BJ (cell line): ENCODE results near the gene RTN3. TPM values are rescaled to one million over a fixed set of nuclear protein-coding genes. Genes with fewer than 3 reads are reported as not detected.

Source experiments
- CTCF ChIA-PET: fragments of 350-600 bp; formaldehyde crosslinking; extraction: SDS; loops from one replicate; lab custom pipeline; 2021; ENCODE audit warnings: antibody characterized with exemption, inconsistent platforms; lab: Yijun Ruan, JAX
- POLR2A ChIA-PET: fragments of 300-600 bp; sonication (Branson Sonifier 250); formaldehyde crosslinking; extraction: SDS; loops from one replicate; lab custom pipeline; 2021; ENCODE audit warnings: antibody characterized with exemption; lab: Charles Lee
- DNase-seq: peaks from one replicate; pipeline ENCODE4 v3.0.0-alpha.2; 2011; ENCODE audit warnings: low read depth
- H3K27me3 ChIP-seq: 2 replicates; pipeline ENCODE4 v1.6.0; 2011; ENCODE audit warnings: low read length; ENCODE audit not compliant: control insufficient read depth, insufficient read depth
- H3K36me3 ChIP-seq: 2 replicates; pipeline ENCODE4 v1.5.1; 2011; ENCODE audit warnings: low read length; ENCODE audit not compliant: control insufficient read depth, insufficient read depth
- H3K4me3 ChIP-seq: 2 replicates; pipeline ENCODE4 v1.5.1; 2011; ENCODE audit warnings: low read depth, mild to moderate bottlenecking, control low read depth, low read length
- CTCF ChIP-seq: IDR thresholded peaks from 2 replicates; pipeline ENCODE4 v1.5.1; 2011; ENCODE audit warnings: low read depth, mild to moderate bottlenecking, control low read depth, inconsistent platforms, low read length, moderate library complexity; ENCODE audit not compliant: insufficient read depth
- polyA plus RNA-seq: library from polyadenylated mRNA; depleted of rRNA; stranded (reverse); fragments of >200 nt; gene quantifications from 2 replicates; pipeline ENCODE4 v1.2.3, GENCODE V29; 2011

Gene RTN3
- polyA plus RNA-seq, 1 experiment, result 91.4 TPM

- Histone ChIP-seq H3K27me3 (no peaks in the 10 kb centered on the region), H3K4me3 (no peak overlapping the region), H3K36me3 (peaks cover 19% of the 10 kb centered on the region)
- POLR2A ChIA-PET, result no interaction called here
- CTCF ChIA-PET, result interaction anchor here (0.6 kb wide), 1 partner anchor 148 kb away, joined by 5 read pairs; no protein-coding TSS in a partner anchor
- TF ChIP-seq CTCF, result no peak
- no peak for DNase-seq
Observed at GRCh38 chr11:63762654-63763495, 81.6 kb downstream of the RTN3 start.

GRCh38 chr11:63763496-63764339 lies 82.4 kb downstream of the RTN3 start:
- ChIA-PET CTCF (interaction anchor here (0.6 to 1.1 kb wide), 2 partner anchors 81 to 147 kb away, joined by 3 to 5 read pairs; no protein-coding TSS in a partner anchor), POLR2A (no interaction called here)
- DNase-seq, result no peak
- TF ChIP-seq CTCF, result no peak
- Histone ChIP-seq H3K36me3 (peaks cover 19% of the 10 kb centered on the region), H3K27me3 (no peaks in the 10 kb centered on the region), H3K4me3 (no peak overlapping the region)

GRCh38 chr11:63764340-63764678 lies 83.0 kb downstream of the RTN3 start:
- Histone ChIP-seq H3K27me3 (no peaks in the 10 kb centered on the region), H3K36me3 (peaks cover 19% of the 10 kb centered on the region), H3K4me3 (no peak overlapping the region)
- no peak for DNase-seq
- no peak for TF ChIP-seq CTCF
- ChIA-PET POLR2A (no interaction called here), CTCF (interaction anchor here (1.1 kb wide), 1 partner anchor 82 kb away, joined by 3 read pairs; no protein-coding TSS in a partner anchor)

GRCh38 chr11:63764679-63765647 lies 83.7 kb downstream of the RTN3 start:
- Histone ChIP-seq H3K27me3 (no peaks in the 10 kb centered on the region), H3K4me3 (no peak overlapping the region), H3K36me3 (peaks cover 16% of the 10 kb centered on the region)
- TF ChIP-seq CTCF, result no peak
- ChIA-PET POLR2A (no interaction called here), CTCF (interaction anchor here (1.1 to 1.6 kb wide), 2 partner anchors 82 to 141 kb away, joined by 3 read pairs; no protein-coding TSS in a partner anchor)
- no peak for DNase-seq
